ENCODE measurements around the gene NPSR1.
"Not testable (repeated sequence)": the region's sequence is repeated elsewhere in the genome, so short reads cannot be mapped to it uniquely, and the experiment has no call there.

The NPSR1 gene

GRCh38 chr7:34657632-34658268 lies at the start of gene NPSR1:
NPSR1 (plus strand) TSS chr7:34658218; CDS start chr7:34658413, 195 bp downstream.
- no peak for DNase-seq

GRCh38 chr7:34612661-34613060 lies 45.4 kb upstream of the NPSR1 start:
- no peak for DNase-seq

- DNase-seq, result no peak
Observed at GRCh38 chr7:34620425-34620824, 37.6 kb upstream of the NPSR1 start.

GRCh38 chr7:34622182-34622581 lies 35.8 kb upstream of the NPSR1 start:
- no peak for DNase-seq

GRCh38 chr7:34622771-34623250 lies 35.2 kb upstream of the NPSR1 start:
- DNase-seq, result no peak

- not testable (repeated sequence) for DNase-seq
Observed at GRCh38 chr7:34628618-34629017, 29.4 kb upstream of the NPSR1 start.

GRCh38 chr7:34652809-34653208 lies 5.2 kb upstream of the NPSR1 start:
- no peak for DNase-seq

- no peak for DNase-seq
Observed at GRCh38 chr7:34653787-34654186, 4.2 kb upstream of the NPSR1 start.

GRCh38 chr7:34655384-34655783 lies 2.6 kb upstream of the NPSR1 start:
- DNase-seq, result no peak

- no peak for DNase-seq
Observed at GRCh38 chr7:34656041-34656440, 2.0 kb upstream of the NPSR1 start.

- DNase-seq, result no peak
Observed at GRCh38 chr7:34659472-34660075, 1.6 kb downstream of the NPSR1 start.

GRCh38 chr7:34662058-34662708 lies 4.2 kb downstream of the NPSR1 start:
- no peak for DNase-seq

- DNase-seq, result no peak
Observed at GRCh38 chr7:34664755-34665154, 6.7 kb downstream of the NPSR1 start.

GRCh38 chr7:34672430-34672829 lies 14.4 kb downstream of the NPSR1 start:
- no peak for DNase-seq

- DNase-seq, result no peak
Observed at GRCh38 chr7:34673066-34673465, 15.0 kb downstream of the NPSR1 start.

- DNase-seq, result peak; percentile 33
Observed at GRCh38 chr7:34675749-34676374, 17.8 kb downstream of the NPSR1 start.

- DNase-seq, result no peak
Observed at GRCh38 chr7:34677491-34677890, 19.5 kb downstream of the NPSR1 start.

GRCh38 chr7:34687529-34687928 lies 29.5 kb downstream of the NPSR1 start:
- DNase-seq, result no peak

GRCh38 chr7:34696415-34696814 lies 38.4 kb downstream of the NPSR1 start:
- no peak for DNase-seq

GRCh38 chr7:34709771-34710170 lies 51.8 kb downstream of the NPSR1 start:
- no peak for DNase-seq

- peak; percentile 1 for DNase-seq
Observed at GRCh38 chr7:34718867-34719266, 60.8 kb downstream of the NPSR1 start.

- DNase-seq, result no peak
Observed at GRCh38 chr7:34719636-34720035, 61.6 kb downstream of the NPSR1 start.

GRCh38 chr7:34720289-34720688 lies 62.3 kb downstream of the NPSR1 start:
- no peak for DNase-seq

- no peak for DNase-seq
Observed at GRCh38 chr7:34723338-34723737, 65.3 kb downstream of the NPSR1 start.

Measured in CD4-positive, alpha-beta T cell treated with Interleukin-4 for 4 hours (primary cell).